Kidney capillary endothelial cell (primary cell): ENCODE results near the gene VARS2.
"Not testable (repeated sequence)": the region's sequence is repeated elsewhere in the genome, so short reads cannot be mapped to it uniquely, and the experiment has no call there.

Source experiments
- DNase-seq: peaks from one replicate; pipeline ENCODE4 v3.0.0-alpha.2; 2018; ENCODE audit warnings: low spot score

The VARS2 gene

GRCh38 chr6:30963641-30964040 lies 49.6 kb downstream of the VARS2 start:
- no peak for DNase-seq

DNA sequence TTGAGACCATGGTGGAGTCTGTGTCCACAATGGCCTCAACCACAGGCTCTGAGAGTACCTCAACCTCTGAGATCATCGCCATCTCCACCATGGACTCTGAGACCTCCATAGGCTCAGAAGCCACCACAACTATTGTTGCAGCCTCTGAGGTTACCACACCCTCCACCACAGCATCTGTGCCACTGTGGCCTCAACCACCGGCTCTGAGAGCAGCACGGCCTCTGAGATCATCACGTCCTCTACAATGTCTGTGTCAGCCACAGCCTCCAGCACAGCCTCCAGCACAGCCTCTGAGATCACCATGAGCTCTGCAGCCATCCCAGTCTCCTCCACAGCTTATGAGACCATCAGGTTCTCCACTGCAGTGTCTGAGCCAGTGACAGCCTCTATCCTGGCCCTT lies 50.0 kb downstream of the VARS2 start:
- DNase-seq = no peak

DNA sequence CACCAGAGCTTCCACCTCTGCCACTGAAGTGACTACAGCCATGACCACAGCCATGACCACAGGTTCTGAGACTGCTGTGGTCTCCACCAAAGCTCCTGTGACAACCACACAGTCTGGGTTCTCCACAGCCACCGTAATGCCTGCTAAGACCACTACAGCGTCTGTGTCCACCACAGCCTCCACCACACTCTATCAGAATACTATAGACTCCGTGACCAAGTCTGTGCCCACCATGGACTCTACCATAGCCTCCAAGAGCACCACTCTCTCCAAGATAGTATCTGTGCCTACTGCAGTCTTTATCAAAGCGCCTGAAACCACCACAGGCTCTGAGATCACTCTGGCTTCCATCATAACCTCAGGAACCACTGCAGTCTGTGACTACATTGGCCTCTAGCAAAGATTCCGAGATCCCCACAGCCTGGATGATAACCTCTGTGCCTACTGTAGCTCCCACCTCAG lies 51.1 kb downstream of the VARS2 start:
- no peak for DNase-seq

GRCh38 chr6:30966154-30966553 lies 52.1 kb downstream of the VARS2 start:
- DNase-seq = no peak

GRCh38 chr6:30969171-30969570 lies 55.1 kb downstream of the VARS2 start:
- not testable (repeated sequence) for DNase-seq

DNA sequence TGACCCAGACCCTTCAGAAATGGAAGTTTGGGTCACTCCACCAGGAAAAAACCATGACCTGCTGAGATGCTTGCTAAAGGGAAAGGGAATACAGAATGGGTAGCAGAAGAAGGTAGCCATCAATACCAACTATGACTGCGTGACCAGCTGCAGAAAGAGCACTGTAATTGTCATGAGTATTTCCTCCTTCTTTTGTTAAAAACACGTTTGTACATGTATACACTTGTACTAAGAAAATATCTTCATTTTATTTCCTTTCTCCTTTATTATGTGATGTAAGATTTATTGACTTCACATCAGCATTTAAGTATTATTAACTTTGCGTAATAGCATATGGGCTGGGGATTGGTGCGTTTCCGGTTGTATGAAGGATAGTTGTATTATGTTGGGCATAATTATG lies 56.9 kb downstream of the VARS2 start:
- no peak for DNase-seq

GRCh38 chr6:30972816-30973215 lies 58.8 kb downstream of the VARS2 start:
- no peak for DNase-seq

- no peak for DNase-seq
These were observed 60.6 kb downstream of the VARS2 start for GRCh38 chr6:30974490-30975252.
